GM21528 (cell line): ENCODE data around the gene TTC24.

Experiments used
- ATAC-seq: cut with Tn5 transposase; IDR thresholded peaks from one replicate; pipeline ENCODE4 v1.9.1; 2021; ENCODE audit warnings: mild to moderate bottlenecking, moderate library complexity; ENCODE audit not compliant: unreplicated experiment, low FRiP score

The TTC24 gene

DNA sequence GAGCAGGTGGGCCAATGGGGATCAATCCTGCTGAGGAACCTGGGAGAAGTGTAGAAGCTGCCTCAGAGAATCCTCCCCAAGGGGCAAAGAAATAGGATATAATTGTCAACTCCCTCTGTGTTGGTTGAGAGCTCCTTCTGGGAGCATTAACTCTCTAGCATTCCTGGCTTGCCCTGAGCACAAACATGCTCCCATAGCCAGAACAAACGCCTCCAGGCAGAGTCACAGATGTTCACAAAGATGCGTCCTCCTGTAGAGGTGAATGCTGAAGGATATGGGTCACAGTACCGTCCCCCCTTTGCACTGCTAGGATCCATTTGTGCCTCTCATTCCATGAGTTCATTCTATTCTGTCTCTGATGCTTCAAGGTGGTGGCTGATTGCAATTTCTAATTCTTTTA is 52.8 kb downstream of the TTC24 start:
- no peak for ATAC-seq
